SK-N-SH treated with all-trans-retinoic acid at 6 μM for 48 hours (cell line): ENCODE data around the gene LMF1.

Experiments
- ATAC-seq: fragments of 200-7000 bp; cut with Tn5 transposase; 3 replicates; pipeline ENCODE4 v1.9.1; 2020; ENCODE audit warnings: mild to moderate bottlenecking, moderate library complexity
- ARNTL ChIP-seq: fragments of 450-650 bp; formaldehyde crosslinking; IDR thresholded peaks from 2 replicates; pipeline ENCODE4 v1.5.0; 2020; ENCODE audit warnings: low read depth, mild to moderate bottlenecking, moderate library complexity, borderline replicate concordance
- BACH2 ChIP-seq: fragments of 250-450 bp; sonication (Bioruptor Pico); IDR thresholded peaks from 2 replicates; pipeline ENCODE4 v1.9.0; 2021; ENCODE audit warnings: mild to moderate bottlenecking, borderline replicate concordance
- CREB5 ChIP-seq: fragments of 250-450 bp; sonication (Bioruptor Pico); IDR thresholded peaks from 2 replicates; pipeline ENCODE4 v1.5.1; 2020; ENCODE audit warnings: low read depth, mild to moderate bottlenecking, moderate library complexity
- CSDC2 ChIP-seq: fragments of 250-450 bp; sonication (Bioruptor Pico); IDR thresholded peaks from 2 replicates; pipeline ENCODE4 v1.5.0; 2020; ENCODE audit warnings: mild to moderate bottlenecking, moderate library complexity
- CSRNP3 ChIP-seq: fragments of 250-450 bp; sonication (Bioruptor Pico); IDR thresholded peaks from 2 replicates; pipeline ENCODE4 v1.5.1; 2021; ENCODE audit warnings: mild to moderate bottlenecking, moderate library complexity
- ESRRG ChIP-seq: fragments of 250-450 bp; sonication (Bioruptor Pico); IDR thresholded peaks from 2 replicates; pipeline ENCODE4 v1.6.1; 2021; ENCODE audit warnings: mild to moderate bottlenecking
- ISL1 ChIP-seq: fragments of 250-450 bp; sonication (Bioruptor Pico); IDR thresholded peaks from 2 replicates; pipeline ENCODE4 v2.1.2; 2022; ENCODE audit warnings: mild to moderate bottlenecking, moderate library complexity
- OSR1 ChIP-seq: fragments of 250-450 bp; sonication (Bioruptor Pico); IDR thresholded peaks from 2 replicates; pipeline ENCODE4 v1.8.0; 2022; ENCODE audit warnings: moderate library complexity, mild to moderate bottlenecking, inconsistent platforms
- POU6F1 ChIP-seq: fragments of 250-450 bp; sonication (Bioruptor Pico); IDR thresholded peaks from 2 replicates; pipeline ENCODE4 v1.8.0; 2021; ENCODE audit warnings: low read depth, mild to moderate bottlenecking, moderate library complexity, borderline replicate concordance
- PPARA ChIP-seq: fragments of 250-450 bp; sonication (Bioruptor Pico); IDR thresholded peaks from 2 replicates; pipeline ENCODE4 v1.5.0; 2020; ENCODE audit warnings: mild to moderate bottlenecking, borderline replicate concordance
- RARB ChIP-seq: fragments of 250-450 bp; sonication (Bioruptor Pico); IDR thresholded peaks from 2 replicates; pipeline ENCODE4 v1.8.0; 2021; ENCODE audit warnings: mild to moderate bottlenecking, moderate library complexity
- SNAI2 ChIP-seq: fragments of 250-450 bp; sonication (Bioruptor Pico); IDR thresholded peaks from 2 replicates; pipeline ENCODE4 v1.5.0; 2020; ENCODE audit warnings: mild to moderate bottlenecking, moderate library complexity
- TCF4 ChIP-seq: fragments of 250-450 bp; sonication (Bioruptor Pico); IDR thresholded peaks from 2 replicates; pipeline ENCODE4 v1.8.0; 2021; ENCODE audit warnings: mild to moderate bottlenecking, moderate library complexity, borderline replicate concordance
- TOX ChIP-seq: fragments of 250-450 bp; sonication (Bioruptor Pico); IDR thresholded peaks from 2 replicates; pipeline ENCODE4 v1.8.0; 2021; ENCODE audit warnings: mild to moderate bottlenecking, moderate library complexity, borderline replicate concordance
- TSHZ2 ChIP-seq: fragments of 250-450 bp; sonication (Bioruptor Pico); IDR thresholded peaks from 2 replicates; pipeline ENCODE4 v1.5.0; 2020; ENCODE audit warnings: mild to moderate bottlenecking, moderate library complexity
- ZC3H10 ChIP-seq: fragments of 250-450 bp; sonication (Bioruptor Pico); IDR thresholded peaks from 2 replicates; pipeline ENCODE4 v1.5.1; 2021; ENCODE audit warnings: mild to moderate bottlenecking, moderate library complexity
- ZFP3 ChIP-seq: fragments of 250-450 bp; sonication (Bioruptor Pico); IDR thresholded peaks from 2 replicates; pipeline ENCODE4 v1.5.0; 2020; ENCODE audit warnings: mild to moderate bottlenecking, moderate library complexity
- ZFP30 ChIP-seq: fragments of 450-650 bp; formaldehyde crosslinking; IDR thresholded peaks from 2 replicates; pipeline ENCODE4 v1.5.0; 2022; ENCODE audit warnings: mild to moderate bottlenecking, moderate library complexity
- ZNF565 ChIP-seq: fragments of 450-650 bp; formaldehyde crosslinking; conservative IDR thresholded peaks from 2 replicates; pipeline ENCODE4 v1.5.0; 2020; ENCODE audit warnings: low read depth, mild to moderate bottlenecking, moderate library complexity
- ZNF70 ChIP-seq: fragments of 450-650 bp; formaldehyde crosslinking; IDR thresholded peaks from 2 replicates; pipeline ENCODE4 v1.5.0; 2020; ENCODE audit warnings: mild to moderate bottlenecking, moderate library complexity
- ZNF8 ChIP-seq: fragments of 450-650 bp; formaldehyde crosslinking; IDR thresholded peaks from 2 replicates; pipeline ENCODE4 v1.5.0; 2020; ENCODE audit warnings: mild to moderate bottlenecking, moderate library complexity

LMF1 gene

GRCh38 chr16:892536-893255 lies 78.1 kb downstream of the LMF1 start:
- no peak for ATAC-seq
- TF ChIP-seq CSDC2 (CRISPR knock-in tag) = no peak
- TF ChIP-seq ZNF565 (CRISPR knock-in tag) = no peak
- TF ChIP-seq ARNTL = no peak
- no peak for TF ChIP-seq TOX (CRISPR knock-in tag)
- TF ChIP-seq SNAI2 (CRISPR knock-in tag) = no peak
- no peak for TF ChIP-seq TSHZ2 (CRISPR knock-in tag)
- TF ChIP-seq OSR1 (CRISPR knock-in tag) = no peak
- no peak for TF ChIP-seq CREB5
- TF ChIP-seq ISL1 (CRISPR knock-in tag) = no peak
- no peak for TF ChIP-seq ZNF70 (CRISPR knock-in tag)
- TF ChIP-seq BACH2 (CRISPR knock-in tag) = no peak
- TF ChIP-seq TCF4 (CRISPR knock-in tag) = no peak
- TF ChIP-seq RARB (CRISPR knock-in tag) = no peak
- TF ChIP-seq ESRRG (CRISPR knock-in tag) = no peak
- TF ChIP-seq PPARA (CRISPR knock-in tag) = no peak
- no peak for TF ChIP-seq ZNF8 (CRISPR knock-in tag)
- no peak for TF ChIP-seq ZC3H10 (CRISPR knock-in tag)

- no peak for ATAC-seq
- TF ChIP-seq ISL1 (CRISPR knock-in tag) (no peak), TSHZ2 (CRISPR knock-in tag) (no peak), CSRNP3 (CRISPR knock-in tag) (no peak), RARB (CRISPR knock-in tag) (no peak), ZFP3 (CRISPR knock-in tag) (no peak), TOX (CRISPR knock-in tag) (no peak), SNAI2 (CRISPR knock-in tag) (no peak), ESRRG (CRISPR knock-in tag) (no peak), POU6F1 (no peak), ZNF70 (CRISPR knock-in tag) (no peak)
These were observed 78.8 kb downstream of the LMF1 start for GRCh38 chr16:892006-892405.

- ATAC-seq = no peak
- TF ChIP-seq ZNF8 (CRISPR knock-in tag) (no peak), ESRRG (CRISPR knock-in tag) (no peak), CSRNP3 (CRISPR knock-in tag) (no peak), CREB5 (no peak), ZFP3 (CRISPR knock-in tag) (no peak), TSHZ2 (CRISPR knock-in tag) (no peak), ZFP30 (CRISPR knock-in tag) (no peak), SNAI2 (CRISPR knock-in tag) (no peak)
These were observed 79.4 kb downstream of the LMF1 start for GRCh38 chr16:891353-891740.
